ENCODE measurements around the gene HERPUD2.

HERPUD2 gene

GRCh38 chr7:35723011-35723410 lies 28.1 kb upstream of the HERPUD2 start:
- no peak overlapping the region for H3K4me3 ChIP-seq (ENCODE audit: low read depth, low read length)
- DNase-seq: no peak
- no peaks in the 10 kb centered on the region for H3K27me3 ChIP-seq
- no peaks in the 10 kb centered on the region for H3K36me3 ChIP-seq
- peaks cover 14% of the 10 kb centered on the region for H3K4me1 ChIP-seq
- TF ChIP-seq, protein P1, sequence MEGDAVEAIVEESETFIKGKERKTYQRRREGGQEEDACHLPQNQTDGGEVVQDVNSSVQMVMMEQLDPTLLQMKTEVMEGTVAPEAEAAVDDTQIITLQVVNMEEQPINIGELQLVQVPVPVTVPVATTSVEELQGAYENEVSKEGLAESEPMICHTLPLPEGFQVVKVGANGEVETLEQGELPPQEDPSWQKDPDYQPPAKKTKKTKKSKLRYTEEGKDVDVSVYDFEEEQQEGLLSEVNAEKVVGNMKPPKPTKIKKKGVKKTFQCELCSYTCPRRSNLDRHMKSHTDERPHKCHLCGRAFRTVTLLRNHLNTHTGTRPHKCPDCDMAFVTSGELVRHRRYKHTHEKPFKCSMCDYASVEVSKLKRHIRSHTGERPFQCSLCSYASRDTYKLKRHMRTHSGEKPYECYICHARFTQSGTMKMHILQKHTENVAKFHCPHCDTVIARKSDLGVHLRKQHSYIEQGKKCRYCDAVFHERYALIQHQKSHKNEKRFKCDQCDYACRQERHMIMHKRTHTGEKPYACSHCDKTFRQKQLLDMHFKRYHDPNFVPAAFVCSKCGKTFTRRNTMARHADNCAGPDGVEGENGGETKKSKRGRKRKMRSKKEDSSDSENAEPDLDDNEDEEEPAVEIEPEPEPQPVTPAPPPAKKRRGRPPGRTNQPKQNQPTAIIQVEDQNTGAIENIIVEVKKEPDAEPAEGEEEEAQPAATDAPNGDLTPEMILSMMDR (IDR thresholded peaks at IDR 0.05; ENCODE audit: low read depth, low read length): no peak
- no peaks in the 10 kb centered on the region for H3K9me3 ChIP-seq

DNA sequence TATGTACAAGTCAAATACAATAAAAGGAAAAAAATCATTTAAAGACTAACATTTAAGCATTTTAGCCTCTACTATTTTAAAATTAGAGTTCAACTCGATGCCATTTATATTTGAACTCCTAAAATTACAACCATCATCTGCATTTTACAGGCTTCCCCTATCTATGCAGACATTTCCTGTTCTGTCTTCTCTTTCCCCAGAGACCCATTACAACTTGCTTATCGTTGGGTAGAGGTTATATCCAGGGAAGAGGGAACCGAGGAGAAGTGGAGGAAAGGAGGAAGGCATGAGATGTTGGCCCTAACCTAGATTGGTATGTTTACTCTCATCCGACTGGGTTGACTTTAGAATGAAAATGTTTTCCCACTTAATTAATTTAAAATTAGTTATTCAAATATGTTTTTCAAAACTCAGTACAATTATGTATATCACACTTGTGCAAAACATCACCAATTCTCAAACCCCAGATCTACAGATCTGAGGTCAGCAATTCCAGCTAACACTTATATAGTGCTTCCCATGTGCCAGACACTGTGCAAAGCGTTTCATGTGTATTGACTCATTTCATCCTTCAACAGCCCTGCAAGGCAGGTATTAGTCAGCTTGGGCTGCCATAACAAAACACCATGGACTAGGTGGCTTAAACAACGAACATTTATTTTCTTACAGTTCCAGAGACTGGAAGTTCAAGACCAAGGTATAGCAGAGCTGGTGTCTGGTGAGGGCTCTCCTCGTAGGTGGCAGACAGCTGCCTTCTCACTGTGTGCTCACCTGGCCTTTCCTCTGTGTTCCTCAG lies 27.3 kb upstream of the HERPUD2 start:
- H3K27me3 ChIP-seq: no peaks in the 10 kb centered on the region
- TF ChIP-seq, protein P1 (IDR thresholded peaks at IDR 0.05; ENCODE audit: low read depth, low read length): no peak
- no peak for DNase-seq
- H3K36me3 ChIP-seq: no peaks in the 10 kb centered on the region
- no peak overlapping the region for H3K4me3 ChIP-seq (ENCODE audit: low read depth, low read length)
- H3K9me3 ChIP-seq: no peaks in the 10 kb centered on the region
- peaks cover 10% of the 10 kb centered on the region for H3K4me1 ChIP-seq

- Histone ChIP-seq H3K4me3 (ENCODE audit: low read depth, low read length) (no peak overlapping the region), H3K36me3 (no peaks in the 10 kb centered on the region), H3K9me3 (no peaks in the 10 kb centered on the region), H3K4me1 (peaks cover 7% of the 10 kb centered on the region), H3K27me3 (no peaks in the 10 kb centered on the region)
- TF ChIP-seq, protein P1 (IDR thresholded peaks at IDR 0.05; ENCODE audit: low read depth, low read length): no peak
- DNase-seq: no peak
Observed at GRCh38 chr7:35721288-35721687, 26.4 kb upstream of the HERPUD2 start.

DNA sequence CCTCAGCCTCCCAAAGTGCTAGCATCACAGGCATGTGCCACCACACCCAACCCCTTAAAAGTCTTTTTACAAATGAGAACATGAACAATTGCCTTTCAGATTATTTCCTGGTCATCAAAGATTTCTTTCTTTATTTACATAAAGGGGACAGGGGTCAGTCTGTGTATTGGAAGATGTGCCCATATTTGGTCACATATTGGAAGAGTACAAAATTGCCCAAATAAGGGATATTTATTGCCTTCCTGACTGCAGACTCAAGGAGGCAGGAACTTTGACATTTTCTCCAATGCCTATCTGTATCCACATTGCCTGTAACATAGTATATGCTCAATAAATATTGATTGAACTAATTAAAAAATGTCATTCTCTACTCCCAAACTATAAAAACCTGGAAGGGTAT lies 25.9 kb upstream of the HERPUD2 start:
- no peaks in the 10 kb centered on the region for H3K9me3 ChIP-seq
- DNase-seq: no peak
- no peaks in the 10 kb centered on the region for H3K27me3 ChIP-seq
- H3K36me3 ChIP-seq: no peaks in the 10 kb centered on the region
- H3K4me3 ChIP-seq (ENCODE audit: low read depth, low read length): no peak overlapping the region
- H3K4me1 ChIP-seq: peaks cover 4% of the 10 kb centered on the region
- TF ChIP-seq, protein P1 (IDR thresholded peaks at IDR 0.05; ENCODE audit: low read depth, low read length): no peak

DNA sequence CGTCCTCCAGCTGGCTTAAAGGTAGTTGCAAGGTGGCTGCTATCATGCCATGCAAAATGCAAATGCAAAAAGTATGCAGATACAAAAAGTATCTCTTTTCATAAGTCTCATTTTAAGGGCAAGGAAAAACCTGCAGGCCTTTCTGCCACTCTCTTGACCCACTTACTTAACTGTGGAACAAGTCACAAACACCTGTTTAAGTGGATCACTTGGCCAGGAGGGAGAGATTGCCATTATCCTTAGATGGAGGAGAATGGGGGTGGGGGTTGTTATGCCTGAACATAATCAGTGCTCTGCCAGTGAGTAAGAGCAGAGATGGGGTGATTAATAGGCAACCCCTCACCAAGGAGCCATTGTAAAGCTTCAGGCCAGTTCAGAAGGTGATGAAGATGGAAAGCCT lies 25.1 kb upstream of the HERPUD2 start:
- Histone ChIP-seq H3K4me3 (ENCODE audit: low read depth, low read length) (no peak overlapping the region), H3K9me3 (no peaks in the 10 kb centered on the region), H3K4me1 (peaks cover 4% of the 10 kb centered on the region), H3K27me3 (no peaks in the 10 kb centered on the region), H3K36me3 (no peaks in the 10 kb centered on the region)
- DNase-seq: no peak
- TF ChIP-seq, protein P1 (IDR thresholded peaks at IDR 0.05; ENCODE audit: low read depth, low read length): no peak

DNA sequence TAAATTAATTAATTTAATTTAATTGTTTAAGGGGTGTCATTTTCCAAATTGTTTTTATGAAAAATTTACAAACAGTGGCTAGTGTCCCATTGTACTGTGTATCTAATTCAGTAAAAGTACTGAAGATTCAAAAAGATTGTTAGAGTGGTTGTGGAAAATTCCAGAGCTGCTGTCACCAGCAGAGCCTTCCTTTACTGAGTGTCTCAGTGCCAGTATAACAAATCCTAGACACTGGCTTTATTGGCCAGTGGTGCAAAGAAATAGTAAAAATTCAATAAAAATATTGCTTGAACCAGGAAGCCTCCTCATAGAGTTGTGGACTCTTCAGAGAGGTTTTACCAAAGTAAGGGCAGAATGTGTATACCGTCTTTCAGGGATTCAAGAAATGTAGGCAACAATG lies 23.1 kb upstream of the HERPUD2 start:
- no peak for DNase-seq
- TF ChIP-seq, protein P1 (IDR thresholded peaks at IDR 0.05; ENCODE audit: low read depth, low read length): no peak
- Histone ChIP-seq H3K4me1 (peaks cover 4% of the 10 kb centered on the region), H3K27me3 (no peaks in the 10 kb centered on the region), H3K4me3 (ENCODE audit: low read depth, low read length) (no peak overlapping the region), H3K9me3 (no peaks in the 10 kb centered on the region), H3K36me3 (no peaks in the 10 kb centered on the region)

Data from BE2C (cell line).